Germinal center (tissue), 1 donor: ENCODE measurements around the gene NSG1.
"Not testable (repeated sequence)": the region's sequence is repeated elsewhere in the genome, so short reads cannot be mapped to it uniquely, and the experiment has no call there.

Experiments
- DNase-seq: peaks from one replicate; pipeline ENCODE4 v3.0.0; 2012; ENCODE audit warnings: mixed read lengths, low spot score

The NSG1 gene, protein sequence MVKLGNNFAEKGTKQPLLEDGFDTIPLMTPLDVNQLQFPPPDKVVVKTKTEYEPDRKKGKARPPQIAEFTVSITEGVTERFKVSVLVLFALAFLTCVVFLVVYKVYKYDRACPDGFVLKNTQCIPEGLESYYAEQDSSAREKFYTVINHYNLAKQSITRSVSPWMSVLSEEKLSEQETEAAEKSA

DNA sequence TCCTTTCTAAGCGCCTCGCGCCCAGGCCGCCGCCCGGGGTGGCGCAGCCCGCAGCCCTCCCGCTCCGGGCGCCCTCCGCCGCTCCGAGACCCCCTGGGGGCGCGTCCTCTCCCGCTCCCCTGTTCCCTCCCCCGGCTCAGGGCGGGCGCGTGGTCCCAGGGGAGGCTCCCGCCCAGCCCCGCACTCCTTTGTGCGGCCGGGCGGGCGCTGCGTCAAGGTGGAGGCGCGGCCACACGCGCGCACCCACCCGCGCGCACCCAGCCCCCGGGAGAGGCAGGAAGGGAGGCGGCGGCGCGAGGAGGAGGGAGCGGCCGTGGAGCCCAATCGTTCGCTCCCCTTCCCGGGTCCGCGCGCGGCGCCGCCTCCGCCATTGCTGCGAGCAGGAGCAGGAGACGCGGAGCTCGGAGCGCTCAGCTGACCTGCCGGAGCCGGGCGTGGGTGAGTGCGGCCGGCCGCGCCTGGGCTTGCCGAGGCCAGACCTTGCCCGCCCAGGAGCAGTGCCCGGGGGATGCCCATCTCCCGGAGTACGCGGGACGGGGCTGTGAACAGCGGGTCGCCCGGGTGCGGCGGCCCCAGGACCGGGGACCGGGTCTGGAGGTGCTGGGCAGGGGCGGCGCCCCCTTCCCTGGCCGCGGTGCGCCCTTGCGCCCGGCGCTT lies at the start of gene NSG1:
Gene NSG1, plus strand, starts transcription at position 367 of the 657 bp plus-strand sequence. CDS start 528 bp downstream, outside the sequence.
- DNase-seq = no peak

DNA sequence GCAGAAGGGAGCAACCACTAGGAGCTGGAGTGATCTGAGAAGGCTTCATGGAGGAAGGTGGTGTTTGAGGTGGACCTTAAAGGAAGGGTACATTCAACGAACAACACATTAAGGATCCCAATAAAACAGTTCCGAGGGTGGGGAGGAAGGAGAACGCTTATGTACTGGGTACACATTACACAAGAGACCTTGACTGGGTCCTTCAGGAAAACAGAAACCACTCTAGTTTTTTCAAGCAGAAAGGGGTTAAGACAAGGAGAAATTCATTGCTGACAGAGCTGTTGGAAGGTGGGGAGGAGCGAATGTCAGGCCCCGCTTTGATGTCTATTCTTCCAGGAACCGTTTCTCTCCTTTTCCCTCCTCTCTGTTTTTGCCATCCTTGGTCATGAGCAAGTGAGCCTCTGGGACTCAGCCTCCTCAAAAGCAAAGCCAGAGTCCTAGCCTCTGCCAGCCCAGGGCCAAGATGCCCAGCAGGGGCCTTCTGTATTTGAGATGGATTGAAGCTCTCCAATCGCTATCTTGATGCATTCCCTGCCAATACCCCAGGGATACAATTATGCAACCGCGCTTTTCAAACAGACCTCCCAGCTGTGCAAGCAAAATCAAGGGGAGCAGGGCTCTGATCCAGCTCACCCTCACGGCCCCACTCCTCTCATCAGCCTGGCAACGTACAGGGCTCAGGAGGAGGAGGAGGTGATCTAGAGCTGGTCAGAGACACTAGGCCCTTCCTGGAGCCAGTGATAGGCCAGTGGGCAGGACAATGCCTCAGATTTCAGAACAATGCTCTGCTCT lies 48.5 kb upstream of the NSG1 start:
- DNase-seq = no peak

DNA sequence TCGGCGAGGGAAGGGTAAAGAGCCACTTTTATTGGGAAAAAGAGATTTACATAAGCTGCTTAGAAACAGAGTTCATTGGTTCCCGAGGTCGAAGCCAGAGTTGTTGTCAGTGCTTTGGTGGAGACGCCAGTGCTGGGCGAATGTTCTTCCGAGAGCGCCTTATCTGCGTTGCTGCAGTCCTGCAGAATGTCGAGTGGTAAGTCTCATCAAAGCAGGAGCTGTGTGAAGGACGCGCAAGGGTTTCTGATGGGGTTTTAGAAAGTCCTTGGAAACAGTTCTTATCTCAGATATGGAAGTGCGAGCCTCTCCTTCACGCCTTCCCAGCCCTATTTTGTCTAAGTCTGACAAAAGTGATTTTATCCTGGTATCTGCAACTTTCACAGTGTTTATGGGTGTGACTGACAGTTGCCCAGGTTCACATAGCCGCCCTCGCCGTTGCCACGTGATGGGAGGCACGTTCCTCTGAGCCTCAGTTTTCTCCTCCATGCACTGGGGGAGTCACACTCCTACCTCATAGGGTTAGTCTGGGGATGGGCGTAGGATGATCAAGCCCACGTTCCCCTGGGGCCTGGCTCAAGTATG lies 47.3 kb upstream of the NSG1 start:
- DNase-seq = no peak

DNA sequence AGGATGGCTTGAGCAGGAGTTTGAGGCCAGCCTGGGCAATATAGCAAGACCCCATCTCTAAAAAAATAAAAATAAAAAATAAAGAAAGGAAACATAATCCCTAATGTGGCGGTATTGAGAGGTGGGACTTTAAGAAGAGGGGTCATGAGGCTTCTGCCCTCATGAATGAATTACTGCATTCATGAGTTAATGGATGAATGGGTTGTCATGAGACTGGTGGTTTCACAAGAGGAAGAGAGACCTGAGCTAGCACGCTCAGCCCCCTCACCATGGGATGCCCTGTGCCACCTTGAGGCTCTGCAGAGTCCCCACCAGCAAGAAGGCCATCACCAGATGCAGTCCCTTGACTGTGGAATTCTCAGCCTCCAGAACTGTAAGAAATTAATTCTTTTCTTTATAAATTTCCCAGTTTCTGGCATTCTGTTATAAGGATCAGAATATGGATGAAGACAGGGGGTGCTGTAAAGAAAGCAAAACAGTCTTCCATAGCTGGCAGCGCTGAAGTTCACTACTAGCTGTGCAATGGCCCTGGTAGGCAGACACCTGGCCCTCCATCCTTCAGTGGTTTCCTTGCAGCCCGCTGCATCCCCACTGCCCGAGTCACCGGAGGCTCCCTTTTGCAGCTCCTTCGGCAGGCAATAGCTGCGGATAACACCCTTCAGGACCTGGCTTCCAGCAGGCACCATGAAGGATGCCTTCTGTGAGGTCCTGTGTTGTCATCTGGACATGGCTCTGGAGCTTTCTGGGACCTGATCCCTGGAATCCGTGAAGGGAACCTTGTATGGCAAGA lies 44.8 kb upstream of the NSG1 start:
- no peak for DNase-seq

DNA sequence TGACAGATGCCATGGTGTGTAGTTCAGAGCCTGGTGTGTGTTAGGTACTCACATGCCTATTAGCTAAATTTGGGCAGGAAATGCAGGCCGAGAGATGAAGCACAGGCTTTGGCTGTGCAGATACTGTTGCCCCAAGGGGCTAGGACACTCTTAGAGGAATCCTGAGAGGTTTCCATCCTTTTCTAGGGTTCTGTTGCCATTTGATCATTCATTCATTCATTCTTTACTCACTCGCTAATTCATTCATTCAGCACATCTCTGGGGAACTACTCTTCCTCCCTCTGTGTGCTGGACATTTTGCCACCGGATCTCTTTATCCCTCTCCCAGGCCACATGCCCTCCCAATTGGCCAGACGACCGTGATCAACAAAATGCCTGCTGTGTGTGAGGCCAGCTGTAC lies 43.9 kb upstream of the NSG1 start:
- no peak for DNase-seq

DNA sequence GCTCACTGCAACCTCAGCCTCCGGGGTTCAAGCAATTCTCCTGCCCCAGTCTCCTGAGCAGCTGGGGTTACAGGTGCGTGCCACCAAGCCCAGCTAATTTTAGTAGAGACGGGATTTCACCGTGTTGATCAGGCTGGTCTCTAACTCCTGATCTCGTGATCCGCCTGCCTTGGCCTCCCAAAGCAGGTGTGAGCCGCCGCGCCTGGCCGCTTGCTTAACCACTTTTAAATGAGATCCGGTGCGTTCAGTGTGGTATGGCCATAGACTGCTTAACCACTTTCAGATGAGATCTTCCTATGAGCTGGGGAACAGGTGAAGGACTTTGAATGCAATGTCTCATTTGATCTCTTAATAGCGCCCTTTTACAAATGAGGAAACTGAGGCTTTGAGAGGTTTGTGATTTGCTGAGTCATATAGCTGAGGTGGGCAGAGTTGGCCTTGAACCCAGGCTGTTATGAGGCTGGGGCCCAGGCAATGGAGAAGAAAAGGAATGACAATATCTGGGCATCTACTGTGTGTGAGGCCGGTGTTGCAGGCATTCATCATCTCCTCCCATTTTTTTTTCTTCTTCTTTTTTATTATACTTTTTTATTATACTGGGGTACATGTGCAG lies 41.9 kb upstream of the NSG1 start:
- peak; percentile 48 for DNase-seq

DNA sequence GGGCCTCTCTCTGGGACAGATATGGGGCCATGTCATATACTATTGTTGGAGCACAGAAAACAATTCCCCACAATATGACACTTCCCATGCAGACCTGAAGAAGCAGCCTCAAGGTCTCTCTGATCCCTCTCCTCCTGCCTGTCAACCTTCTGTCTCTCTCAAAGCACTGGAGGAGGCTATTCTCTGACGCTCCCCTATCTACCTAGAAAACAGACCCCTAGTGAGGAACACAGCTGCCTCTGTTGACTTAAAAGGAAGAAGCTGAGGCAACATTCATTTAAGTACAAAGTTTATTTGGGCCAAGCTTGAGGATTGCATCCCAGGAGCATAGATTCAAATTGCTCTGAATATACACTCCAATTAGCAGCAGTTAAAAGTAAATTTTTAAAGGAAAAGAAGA lies 39.3 kb upstream of the NSG1 start:
- DNase-seq = no peak

DNA sequence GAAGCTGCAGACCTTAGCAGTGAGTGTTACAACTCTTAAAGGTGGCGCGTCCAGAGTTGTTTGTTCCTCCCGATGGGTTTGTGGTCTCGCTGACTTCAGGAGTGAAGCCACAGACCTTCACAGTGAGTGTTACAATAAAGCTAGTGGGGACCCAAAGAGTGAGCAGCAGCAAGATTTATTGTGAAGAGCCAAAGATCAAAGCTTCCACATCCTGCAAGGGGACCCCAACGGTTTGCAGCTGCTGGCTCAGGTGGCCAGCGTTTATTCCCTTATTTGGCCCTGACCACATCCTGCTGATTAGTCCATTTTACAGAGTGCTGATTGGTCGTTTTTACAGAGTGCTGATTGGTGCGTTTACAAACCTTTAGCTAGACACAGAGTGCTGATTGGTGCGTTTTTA lies 38.3 kb upstream of the NSG1 start:
- DNase-seq = not testable (repeated sequence)

DNA sequence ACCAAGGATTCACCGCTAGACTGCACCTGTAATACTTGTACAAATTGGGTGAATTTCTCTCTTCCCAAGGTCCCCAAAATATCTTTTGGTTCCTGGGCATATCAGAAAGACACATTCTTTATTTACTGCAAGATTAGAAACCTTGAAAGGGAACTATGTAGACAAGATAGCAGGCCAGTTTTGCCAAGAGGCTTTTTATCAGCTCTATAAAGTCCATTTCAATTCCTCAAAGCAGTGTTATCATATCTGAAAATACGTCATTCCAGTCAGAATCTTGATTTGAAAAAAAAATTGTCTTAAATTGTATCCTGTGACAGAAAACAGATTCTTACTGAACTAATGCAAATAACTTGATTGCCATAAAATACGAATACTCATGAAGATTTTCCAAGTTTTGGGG lies 37.0 kb upstream of the NSG1 start:
- DNase-seq = no peak

DNA sequence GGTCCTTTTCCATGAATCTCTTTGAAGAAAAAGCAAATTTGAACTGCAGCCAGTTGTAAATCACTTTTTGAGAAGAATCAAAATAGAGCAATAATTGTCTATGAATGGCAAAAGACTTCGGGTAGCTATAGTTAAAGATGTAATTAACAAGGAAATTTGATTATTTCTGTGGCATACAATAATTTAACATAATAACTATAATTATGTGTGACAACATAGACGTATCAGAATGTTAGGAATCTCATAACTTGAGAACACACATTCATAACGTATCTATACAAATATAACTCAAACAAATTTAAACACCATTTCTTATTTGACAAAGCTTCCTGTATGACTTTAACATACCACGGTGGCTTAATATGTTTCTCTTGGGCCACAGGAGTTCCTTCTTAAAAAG lies 36.0 kb upstream of the NSG1 start:
- no peak for DNase-seq

DNA sequence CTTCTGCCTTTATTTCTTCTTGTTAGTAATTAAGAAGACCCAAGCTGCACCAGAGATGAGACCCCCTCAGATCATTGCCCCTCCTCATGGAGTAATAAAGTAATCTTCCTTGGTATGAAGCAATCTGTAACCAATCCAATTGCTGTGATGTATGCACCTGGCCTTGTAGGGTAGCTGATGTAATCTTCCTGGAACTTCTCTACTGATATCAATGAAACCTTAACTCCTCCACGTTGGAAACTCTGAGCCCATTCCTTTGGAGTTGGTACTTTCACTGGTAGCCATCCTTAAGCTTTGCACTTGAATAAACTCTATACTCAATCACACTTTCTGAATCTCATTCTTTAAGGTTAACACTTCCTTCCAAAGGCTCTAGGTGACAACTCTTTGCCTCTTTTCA lies 31.6 kb upstream of the NSG1 start:
- DNase-seq = no peak

DNA sequence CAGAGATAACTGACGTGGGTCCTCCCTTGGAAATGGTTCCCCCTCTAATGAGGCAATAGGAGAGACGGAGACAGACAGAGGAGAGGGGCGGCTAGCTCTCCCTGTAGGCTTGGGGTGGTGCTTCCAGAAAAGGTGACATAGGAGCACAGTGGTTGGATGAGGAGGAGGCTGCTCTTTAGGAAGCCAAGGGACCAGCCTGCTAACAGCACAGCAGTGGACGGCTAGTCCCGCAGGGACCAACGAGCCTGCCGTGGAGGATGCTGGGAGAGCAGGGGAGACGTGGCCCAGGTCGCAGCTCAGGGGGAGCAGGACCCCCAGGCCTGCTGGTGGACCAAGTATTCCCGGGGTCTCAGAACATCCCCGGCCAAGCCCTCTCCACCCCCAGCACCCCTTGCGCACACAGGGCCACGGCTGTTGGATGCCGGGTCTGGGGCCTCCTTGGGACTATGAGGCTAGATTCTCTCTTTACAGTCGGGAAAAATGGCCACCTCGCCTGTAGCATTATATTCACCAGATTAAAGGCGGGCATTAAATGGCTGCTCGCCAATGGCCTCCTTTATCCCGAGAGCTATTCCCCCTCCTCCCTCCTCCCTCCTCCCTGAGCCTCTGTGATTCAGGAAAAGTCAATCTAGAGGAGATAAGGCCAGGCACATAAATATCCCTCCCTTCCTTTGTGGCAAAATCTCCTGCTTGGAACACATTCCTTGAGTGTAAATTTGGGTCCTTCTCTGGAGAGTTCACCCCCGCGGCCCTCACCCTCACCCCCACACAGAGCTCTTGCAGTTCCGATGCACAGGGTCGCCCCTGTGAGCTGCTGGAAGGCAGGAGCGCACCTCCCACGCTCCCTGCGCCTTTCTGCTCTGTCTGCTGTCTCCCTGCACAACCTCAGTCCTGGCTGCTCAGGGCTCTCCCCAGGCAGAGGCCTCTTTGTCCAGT lies 30.5 kb upstream of the NSG1 start:
- DNase-seq = no peak

DNA sequence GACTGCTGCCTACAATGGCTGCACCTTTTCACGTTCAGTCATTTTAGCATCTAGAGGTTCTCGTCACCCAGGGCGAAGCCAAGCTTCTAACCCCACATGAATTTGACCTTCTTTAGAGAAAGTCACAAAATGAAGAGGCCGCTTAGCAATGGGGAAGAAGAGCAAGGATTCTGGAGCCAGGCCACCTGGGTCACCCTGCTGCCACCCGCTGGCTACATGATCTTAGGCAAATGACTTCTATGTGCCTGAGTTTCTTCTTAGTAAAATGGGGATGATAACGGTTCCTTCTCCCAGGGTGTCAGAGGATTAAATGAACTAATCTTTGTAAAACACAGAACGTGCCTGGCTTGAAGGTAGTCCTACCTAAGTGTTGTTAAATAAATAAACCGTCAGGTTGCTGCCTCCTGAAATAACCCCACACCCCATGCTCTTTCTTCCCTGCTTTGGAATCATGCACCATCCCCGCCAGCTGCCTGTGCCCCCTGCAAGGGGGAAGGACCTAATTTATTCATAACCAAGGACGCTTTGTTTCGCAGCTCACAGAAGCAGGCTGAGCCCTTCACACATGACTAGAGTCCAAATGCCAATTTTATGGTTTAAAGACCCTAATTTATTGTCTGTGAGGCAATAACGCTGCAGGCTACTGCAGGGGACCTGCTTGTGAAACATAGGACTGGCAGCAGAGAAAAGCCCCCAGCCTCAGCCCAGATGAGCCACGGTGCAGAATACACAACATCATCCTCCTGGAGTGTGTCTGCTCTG lies 28.6 kb upstream of the NSG1 start:
- DNase-seq = no peak

DNA sequence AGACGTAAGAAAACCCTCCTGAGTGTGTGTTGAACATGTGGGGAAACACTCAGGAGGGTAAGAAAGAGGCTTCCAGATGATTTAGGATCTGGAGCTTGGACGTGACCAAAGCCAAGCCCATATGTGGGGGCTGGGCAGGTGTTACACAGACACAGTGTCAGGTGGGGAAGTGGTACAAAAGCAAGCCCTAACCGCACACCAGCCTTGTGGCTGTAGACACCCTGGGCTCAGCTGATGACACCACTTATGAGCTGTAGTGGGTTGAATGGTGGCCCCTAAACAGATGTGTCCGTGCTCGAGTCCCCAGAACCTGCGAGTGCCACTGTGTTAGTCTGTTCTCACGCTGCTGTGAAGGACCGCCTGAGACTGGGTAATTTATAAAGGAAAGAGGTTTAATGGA lies 25.0 kb upstream of the NSG1 start:
- no peak for DNase-seq

DNA sequence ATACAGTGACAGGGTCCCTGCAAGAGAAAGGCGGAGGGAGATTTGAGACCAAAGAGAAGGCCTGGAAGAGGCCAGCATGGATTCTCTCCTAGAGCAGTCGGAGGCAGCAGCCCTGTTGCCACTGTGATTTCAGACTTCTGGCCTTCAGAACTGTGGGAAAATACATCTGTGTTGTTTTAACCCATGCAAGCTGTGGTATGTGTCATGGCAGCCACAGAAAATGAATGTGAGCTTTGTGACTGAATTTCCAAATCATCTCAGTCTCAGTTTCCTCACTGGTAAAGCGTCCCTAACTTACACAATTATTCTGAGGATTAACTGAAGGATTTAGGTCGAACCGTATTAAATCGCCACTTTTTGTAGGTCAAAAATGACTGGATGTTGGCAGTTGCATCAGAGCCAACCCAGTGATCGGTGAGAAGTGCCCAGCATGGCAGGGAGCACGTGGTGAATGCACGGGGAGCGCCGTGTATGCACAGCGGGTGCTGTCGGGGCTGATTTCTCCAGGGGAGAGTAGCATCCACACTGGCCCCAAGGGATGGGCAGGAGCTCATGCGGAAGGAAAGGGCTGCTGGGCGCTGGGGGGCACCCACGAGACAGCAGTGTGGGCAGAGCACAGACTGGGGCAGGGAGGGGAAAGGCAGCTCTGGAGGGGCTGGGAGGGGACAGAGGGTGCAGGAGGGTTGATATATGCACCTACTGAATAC lies 23.8 kb upstream of the NSG1 start:
- DNase-seq = no peak

DNA sequence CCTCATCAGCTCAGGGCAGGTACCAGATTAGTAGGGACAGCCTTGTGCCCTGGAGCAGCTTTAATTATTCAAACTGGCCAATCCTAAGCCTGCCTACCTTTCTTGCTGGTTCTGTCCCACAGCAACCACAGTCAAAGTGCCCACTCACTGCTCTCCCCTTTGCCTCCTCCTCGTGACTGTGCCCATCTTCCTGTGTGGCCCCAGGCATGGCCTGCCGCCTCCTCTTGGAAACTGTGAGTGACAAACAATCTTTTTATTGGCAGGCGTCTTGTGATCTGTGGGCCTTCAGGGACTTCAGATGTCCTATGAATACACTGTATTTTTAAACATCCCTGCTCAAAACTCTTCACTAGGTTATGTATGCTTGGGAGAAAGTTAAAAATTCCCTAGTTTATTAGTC lies 22.8 kb upstream of the NSG1 start:
- DNase-seq = no peak

DNA sequence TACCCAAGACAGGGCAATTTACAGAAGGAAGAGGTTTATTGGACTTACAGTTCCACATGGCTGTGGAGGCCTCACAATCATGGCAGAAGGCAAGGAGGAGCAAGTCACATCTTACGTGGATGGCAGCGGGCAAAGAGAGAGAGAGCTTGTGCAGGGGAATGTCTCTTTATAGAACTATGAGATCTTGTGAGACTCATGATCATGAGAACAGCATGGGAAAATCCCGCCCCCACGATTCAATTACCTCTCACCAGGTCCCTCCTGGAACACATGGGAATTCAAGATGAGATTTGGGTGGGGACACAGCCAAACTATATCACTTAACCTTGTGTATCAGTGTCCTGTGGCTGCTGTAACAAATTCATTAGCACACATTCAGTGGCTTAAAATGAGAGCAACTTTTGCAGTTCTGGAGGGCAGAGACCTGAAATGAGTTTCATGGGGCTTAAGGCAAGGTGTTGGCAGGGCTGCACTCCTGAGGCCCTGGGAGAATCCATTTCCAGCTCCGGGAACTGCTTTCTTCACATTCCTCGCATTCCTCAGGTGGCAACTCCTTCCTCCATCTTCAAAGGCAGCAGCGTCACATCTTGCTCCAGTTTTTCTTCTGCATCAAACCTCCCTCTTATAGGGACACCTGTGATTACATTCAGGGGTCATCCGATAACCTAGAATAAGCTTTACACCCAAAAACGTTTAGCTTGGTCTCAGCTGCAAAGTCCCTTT lies 22.3 kb upstream of the NSG1 start:
- DNase-seq = no peak

DNA sequence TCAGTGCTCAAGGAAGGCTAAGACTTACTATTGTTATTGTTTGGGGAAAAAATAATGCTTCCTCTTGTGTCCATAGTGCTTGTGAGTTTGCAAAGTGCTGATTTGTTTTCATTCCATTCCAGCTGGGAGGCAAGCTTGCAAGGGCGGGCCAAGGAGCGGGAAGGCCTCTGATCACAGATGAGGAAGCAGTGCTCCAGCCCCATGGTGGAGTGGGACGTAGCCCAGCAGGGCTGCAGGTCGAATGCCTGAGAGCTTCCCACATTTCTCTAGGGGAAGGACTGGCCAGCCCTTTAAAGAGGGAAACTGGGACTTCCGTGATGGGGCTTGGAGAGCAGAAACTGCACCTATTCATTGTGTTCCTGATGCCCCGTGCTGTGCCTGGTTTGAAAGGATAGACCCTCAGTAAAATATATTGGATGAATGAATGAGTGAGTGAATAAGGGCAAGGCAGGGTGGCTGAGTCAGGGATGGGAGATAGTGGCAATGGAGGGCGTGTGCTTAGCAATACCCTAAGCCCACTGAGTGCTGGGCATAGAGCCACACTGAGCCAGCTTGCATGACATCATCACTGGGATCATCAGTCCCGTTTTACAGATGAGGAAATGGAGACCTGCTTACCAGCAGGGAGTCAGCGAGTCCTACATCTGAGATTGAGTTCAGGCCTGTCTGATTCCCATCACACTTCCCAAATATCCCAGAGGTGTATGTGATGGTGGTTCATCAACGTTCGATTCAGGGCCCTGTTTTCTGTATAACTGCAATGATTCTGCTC lies 17.9 kb upstream of the NSG1 start:
- no peak for DNase-seq
